Activated T-cell treated with anti-CD3 and anti-CD28 coated beads, Interleukin-2, amount 50 U/mL, for 72 hours (primary cell): ENCODE results near the gene ARNT2. TPM values are rescaled to one million over a fixed set of nuclear protein-coding genes. Genes with fewer than 3 reads are reported as not detected.

Experiments
- ATAC-seq, 2 donors: fragments of 150-1000 bp; cut with Tn5 transposase; replicated peaks in 1 of 2; 2 replicates each; pipeline ENCODE4 v1.10.0; 2021; ENCODE audit warnings: moderate library complexity in 2 of 2, mild to moderate bottlenecking in 1 of 2
- DNase-seq, 2 donors: peaks; one replicate each; pipeline ENCODE4 v3.0.0; 2021 to 2022; ENCODE audit warnings: mixed read lengths in 1 of 2
- H3K27ac Mint-ChIP-seq: one replicate; pipeline ENCODE4 v1.8.0; 2022; ENCODE audit warnings: mild to moderate bottlenecking, moderate library complexity, mixed read lengths
- H3K27me3 Mint-ChIP-seq: one replicate; pipeline ENCODE4 v1.8.0; 2022; ENCODE audit warnings: low read depth, mixed read lengths
- H3K36me3 Mint-ChIP-seq, 2 donors: one replicate each; pipeline ENCODE4 v1.8.0; 2022; ENCODE audit warnings: mixed read lengths in 2 of 2, mild to moderate bottlenecking in 1 of 2; ENCODE audit not compliant: insufficient read depth in 2 of 2
- H3K4me1 Mint-ChIP-seq: one replicate; pipeline ENCODE4 v1.8.0; 2022; ENCODE audit warnings: low read depth, mixed read lengths
- H3K4me3 Mint-ChIP-seq, 2 donors: one replicate each; pipeline ENCODE4 v1.8.0; 2022; ENCODE audit warnings: mild to moderate bottlenecking in 2 of 2, mixed read lengths in 2 of 2, moderate library complexity in 2 of 2
- H3K9me3 Mint-ChIP-seq, 2 donors: one replicate each; pipeline ENCODE4 v1.8.0; 2022; ENCODE audit warnings: mixed read lengths in 2 of 2
- total RNA-seq, 2 donors: library from RNA; stranded (reverse); gene quantifications; one replicate each; pipeline ENCODE4 v1.2.3, GENCODE V29; 2022

ARNT2 gene
- total RNA-seq, 2 donors from 2014 or later, result 0.07 to 0.19 TPM

GRCh38 chr15:80483725-80484161, 79.6 kb downstream of the ARNT2 start:
- Mint-ChIP-seq H3K27ac (no peak overlapping the region), H3K4me1 (no peaks in the 10 kb centered on the region), H3K36me3 (no peaks in the 10 kb centered on the region)

GRCh38 chr15:80484333-80484864, 80.2 kb downstream of the ARNT2 start:
- ATAC-seq, result no peak

More at GRCh38 chr15:80483725-80484161, 79.6 kb downstream of the ARNT2 start:
- Mint-ChIP-seq H3K27me3 (peaks cover 23% of the 10 kb centered on the region), H3K4me3 (no peak overlapping the region), H3K9me3 (no peaks in the 10 kb centered on the region)
- no peak for ATAC-seq
- no peak for DNase-seq

GRCh38 chr15:80485370-80486164, 81.4 kb downstream of the ARNT2 start:
- Mint-ChIP-seq H3K36me3 (no peaks in the 10 kb centered on the region), H3K27me3 (peaks cover 25% of the 10 kb centered on the region), H3K27ac (no peak overlapping the region), H3K9me3 (no peaks in the 10 kb centered on the region), H3K4me3 (no peak overlapping the region), H3K4me1 (no peaks in the 10 kb centered on the region)
- DNase-seq (no peak), ATAC-seq (no peak)

More at GRCh38 chr15:80484333-80484864, 80.2 kb downstream of the ARNT2 start:
- Mint-ChIP-seq H3K27me3 (peaks cover 23% of the 10 kb centered on the region), H3K4me3 (no peak overlapping the region), H3K9me3 (no peaks in the 10 kb centered on the region), H3K36me3 (no peaks in the 10 kb centered on the region), H3K4me1 (no peaks in the 10 kb centered on the region), H3K27ac (no peak overlapping the region)
- no peak for DNase-seq

GRCh38 chr15:80487839-80488390, 83.7 kb downstream of the ARNT2 start:
- no peaks in the 10 kb centered on the region for H3K4me1 Mint-ChIP-seq
- ATAC-seq (no peak), DNase-seq (no peak)
- H3K36me3 Mint-ChIP-seq, result no peaks in the 10 kb centered on the region
- no peak overlapping the region for H3K4me3 Mint-ChIP-seq
- no peak overlapping the region for H3K27ac Mint-ChIP-seq
- H3K27me3 Mint-ChIP-seq, result peaks cover 28% of the 10 kb centered on the region
- H3K9me3 Mint-ChIP-seq, result no peaks in the 10 kb centered on the region

GRCh38 chr15:80489030-80489594, 84.9 kb downstream of the ARNT2 start:
- no peak overlapping the region for H3K4me3 Mint-ChIP-seq
- H3K27ac Mint-ChIP-seq, result no peak overlapping the region
- H3K4me1 Mint-ChIP-seq, result no peaks in the 10 kb centered on the region
- no peaks in the 10 kb centered on the region for H3K9me3 Mint-ChIP-seq
- H3K36me3 Mint-ChIP-seq, result no peaks in the 10 kb centered on the region
- ATAC-seq (no peak), DNase-seq (no peak)
- H3K27me3 Mint-ChIP-seq, result peaks cover 28% of the 10 kb centered on the region

GRCh38 chr15:80490431-80490990, 86.3 kb downstream of the ARNT2 start:
- Mint-ChIP-seq H3K9me3 (no peaks in the 10 kb centered on the region), H3K27me3 (peaks cover 22% of the 10 kb centered on the region), H3K27ac (no peak overlapping the region), H3K4me1 (no peaks in the 10 kb centered on the region), H3K36me3 (no peaks in the 10 kb centered on the region), H3K4me3 (no peak overlapping the region)
- ATAC-seq (no peak), DNase-seq (no peak)

- Mint-ChIP-seq H3K27me3 (peaks cover 20% of the 10 kb centered on the region), H3K4me3 (no peak overlapping the region), H3K36me3 (no peaks in the 10 kb centered on the region), H3K27ac (no peak overlapping the region), H3K4me1 (no peaks in the 10 kb centered on the region), H3K9me3 (no peaks in the 10 kb centered on the region)
- ATAC-seq (no peak), DNase-seq (no peak)
Measured at GRCh38 chr15:80491163-80491847, 87.1 kb downstream of the ARNT2 start.

- Mint-ChIP-seq H3K9me3 (no peaks in the 10 kb centered on the region), H3K4me1 (no peaks in the 10 kb centered on the region), H3K36me3 (no peaks in the 10 kb centered on the region), H3K27ac (no peak overlapping the region), H3K4me3 (no peak overlapping the region), H3K27me3 (peaks cover 13% of the 10 kb centered on the region)
- ATAC-seq (no peak), DNase-seq (no peak)
Measured at GRCh38 chr15:80492409-80492808, 88.2 kb downstream of the ARNT2 start.

- Mint-ChIP-seq H3K4me3 (no peak overlapping the region), H3K4me1 (no peaks in the 10 kb centered on the region), H3K27ac (no peak overlapping the region), H3K9me3 (no peaks in the 10 kb centered on the region), H3K27me3 (peaks cover 11% of the 10 kb centered on the region), H3K36me3 (no peaks in the 10 kb centered on the region)
- no peak for DNase-seq
- no peak for ATAC-seq
Measured at GRCh38 chr15:80492874-80493273, 88.7 kb downstream of the ARNT2 start.

GRCh38 chr15:80494351-80494751, 90.2 kb downstream of the ARNT2 start:
- Mint-ChIP-seq H3K4me1 (no peaks in the 10 kb centered on the region), H3K9me3 (no peaks in the 10 kb centered on the region), H3K27ac (no peak overlapping the region), H3K4me3 (no peak overlapping the region), H3K27me3 (peaks cover 11% of the 10 kb centered on the region), H3K36me3 (no peaks in the 10 kb centered on the region)
- ATAC-seq, result no peak
- no peak for DNase-seq

GRCh38 chr15:80494756-80495155, 90.6 kb downstream of the ARNT2 start:
- Mint-ChIP-seq H3K36me3 (no peaks in the 10 kb centered on the region), H3K4me1 (no peaks in the 10 kb centered on the region), H3K4me3 (no peak overlapping the region), H3K9me3 (no peaks in the 10 kb centered on the region), H3K27me3 (peaks cover 11% of the 10 kb centered on the region), H3K27ac (no peak overlapping the region)
- ATAC-seq, result no peak
- DNase-seq, result no peak

- no peaks in the 10 kb centered on the region for H3K36me3 Mint-ChIP-seq
- peaks cover 10% of the 10 kb centered on the region for H3K27me3 Mint-ChIP-seq
- H3K9me3 Mint-ChIP-seq, result no peaks in the 10 kb centered on the region
- no peak overlapping the region for H3K4me3 Mint-ChIP-seq
- H3K27ac Mint-ChIP-seq, result no peak overlapping the region
- ATAC-seq (no peak), DNase-seq (no peak)
- H3K4me1 Mint-ChIP-seq, result no peaks in the 10 kb centered on the region
Measured at GRCh38 chr15:80495401-80495942, 91.3 kb downstream of the ARNT2 start.
